Hepatocyte (in vitro differentiated cells): ENCODE measurements around the gene CD3E. TPM values are rescaled to one million over a fixed set of nuclear protein-coding genes. Genes with fewer than 3 reads are reported as not detected.

Experiments
- DNase-seq: peaks from one replicate; pipeline ENCODE4 v3.0.0-alpha.2; 2016; ENCODE audit warnings: low spot score
- H2AFZ ChIP-seq: fragments of 200-600 bp; sonication (generic); 2 replicates; pipeline ENCODE4 v1.6.0; 2016; ENCODE audit warnings: antibody characterized with exemption, mild to moderate bottlenecking
- H3K27ac ChIP-seq: fragments of 200-600 bp; sonication (generic); 2 replicates; pipeline ENCODE4 v1.5.1; 2016; ENCODE audit warnings: mild to moderate bottlenecking
- H3K27me3 ChIP-seq: fragments of 200-600 bp; sonication (generic); 2 replicates; pipeline ENCODE4 v1.6.1; 2016
- H3K36me3 ChIP-seq: fragments of 200-600 bp; sonication (generic); replicated peaks from 2 replicates; pipeline ENCODE4 v1.5.1; 2016; ENCODE audit warnings: low read depth; ENCODE audit not compliant: insufficient read depth
- H3K4me1 ChIP-seq: fragments of 200-600 bp; sonication (generic); 2 replicates; pipeline ENCODE4 v1.5.1; 2016; ENCODE audit warnings: mild to moderate bottlenecking, moderate library complexity; ENCODE audit not compliant: insufficient read depth
- H3K4me2 ChIP-seq: fragments of 200-600 bp; sonication (generic); 2 replicates; pipeline ENCODE4 v1.6.0; 2016
- H3K4me3 ChIP-seq: fragments of 200-600 bp; sonication (generic); 2 replicates; pipeline ENCODE4 v1.5.1; 2016; ENCODE audit warnings: mild to moderate bottlenecking
- H3K79me2 ChIP-seq: fragments of 200-600 bp; sonication (generic); 2 replicates; pipeline ENCODE4 v1.6.0; 2017; ENCODE audit warnings: mild to moderate bottlenecking
- H3K9me2 ChIP-seq: fragments of 200-600 bp; sonication (generic); replicated peaks from 2 replicates; pipeline ENCODE4 v1.6.0; 2017; ENCODE audit warnings: mild to moderate bottlenecking; ENCODE audit not compliant: insufficient read depth
- H3K9me3 ChIP-seq: fragments of 200-600 bp; sonication (generic); 2 replicates; pipeline ENCODE4 v1.5.1; 2016; ENCODE audit warnings: low read depth, mild to moderate bottlenecking
- H4K20me1 ChIP-seq: fragments of 200-600 bp; sonication (generic); 2 replicates; pipeline ENCODE4 v1.6.0; 2016; ENCODE audit warnings: mild to moderate bottlenecking; ENCODE audit not compliant: insufficient read depth, poor library complexity, severe bottlenecking
- EZH2 ChIP-seq: fragments of 200-600 bp; sonication (generic); IDR thresholded peaks from 2 replicates; pipeline ENCODE4 v1.6.1; 2016; ENCODE audit warnings: antibody characterized with exemption, mild to moderate bottlenecking, borderline replicate concordance
- EZH2phosphoT487 ChIP-seq: fragments of 200-600 bp; sonication (generic); IDR thresholded peaks from one replicate; pipeline ENCODE4 v1.6.1; 2018; ENCODE audit warnings: antibody characterized with exemption, mild to moderate bottlenecking, low read depth, moderate library complexity; ENCODE audit not compliant: unreplicated experiment, severe bottlenecking
- WGBS: methylation state at CpG from one replicate; pipeline ENCODE4 v1.1.6; 2016; ENCODE audit warnings: low lambda C conversion rate; ENCODE audit errors: missing lambda C conversion rate; 5-methylcytosine and 5-hydroxymethylcytosine counted together
- polyA plus RNA-seq: library from polyadenylated mRNA; unstranded; fragments of >200 nt; fragmentation: Nextera tagmentation; extraction: Ambion mirVana; gene quantifications from 2 replicates; pipeline ENCODE4 v1.2.1, GENCODE V29; 2016
- total RNA-seq: library from RNA; depleted of rRNA; stranded (reverse); fragments of >200 nt; gene quantifications from 2 replicates; pipeline ENCODE4 v1.2.3, GENCODE V29; 2014
- TF ChIP-seq, protein P1 (sequence below): fragments of 200-600 bp; sonication (generic); IDR thresholded peaks from 2 replicates; pipeline ENCODE4 v1.5.1; 2016; ENCODE audit warnings: antibody characterized with exemption, mild to moderate bottlenecking; ENCODE audit not compliant: poor library complexity

The CD3E gene
- total and polyA plus RNA-seq, 2 experiments from 2014 or later = not detected

- no peaks in the 10 kb centered on the region for H3K9me3 ChIP-seq
- DNase-seq = no peak
- no peaks in the 10 kb centered on the region for H3K79me2 ChIP-seq
- no peak overlapping the region for H3K4me2 ChIP-seq
- peak overlapping the region; percentile 29 for H3K27ac ChIP-seq
- TF ChIP-seq EZH2 = no peak
- no peak for TF ChIP-seq EZH2phosphoT487
- TF ChIP-seq, protein P1, sequence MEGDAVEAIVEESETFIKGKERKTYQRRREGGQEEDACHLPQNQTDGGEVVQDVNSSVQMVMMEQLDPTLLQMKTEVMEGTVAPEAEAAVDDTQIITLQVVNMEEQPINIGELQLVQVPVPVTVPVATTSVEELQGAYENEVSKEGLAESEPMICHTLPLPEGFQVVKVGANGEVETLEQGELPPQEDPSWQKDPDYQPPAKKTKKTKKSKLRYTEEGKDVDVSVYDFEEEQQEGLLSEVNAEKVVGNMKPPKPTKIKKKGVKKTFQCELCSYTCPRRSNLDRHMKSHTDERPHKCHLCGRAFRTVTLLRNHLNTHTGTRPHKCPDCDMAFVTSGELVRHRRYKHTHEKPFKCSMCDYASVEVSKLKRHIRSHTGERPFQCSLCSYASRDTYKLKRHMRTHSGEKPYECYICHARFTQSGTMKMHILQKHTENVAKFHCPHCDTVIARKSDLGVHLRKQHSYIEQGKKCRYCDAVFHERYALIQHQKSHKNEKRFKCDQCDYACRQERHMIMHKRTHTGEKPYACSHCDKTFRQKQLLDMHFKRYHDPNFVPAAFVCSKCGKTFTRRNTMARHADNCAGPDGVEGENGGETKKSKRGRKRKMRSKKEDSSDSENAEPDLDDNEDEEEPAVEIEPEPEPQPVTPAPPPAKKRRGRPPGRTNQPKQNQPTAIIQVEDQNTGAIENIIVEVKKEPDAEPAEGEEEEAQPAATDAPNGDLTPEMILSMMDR = no peak
- H3K9me2 ChIP-seq = no peaks in the 10 kb centered on the region
- H3K36me3 ChIP-seq = no peaks in the 10 kb centered on the region
- H3K4me1 ChIP-seq = peaks cover 9% of the 10 kb centered on the region
- no peak overlapping the region for H2AFZ ChIP-seq
- no peaks in the 10 kb centered on the region for H3K27me3 ChIP-seq
- no peaks in the 10 kb centered on the region for H4K20me1 ChIP-seq
- H3K4me3 ChIP-seq = no peak overlapping the region
Observed at GRCh38 chr11:118289401-118289800, 15.1 kb upstream of the CD3E start.

DNA sequence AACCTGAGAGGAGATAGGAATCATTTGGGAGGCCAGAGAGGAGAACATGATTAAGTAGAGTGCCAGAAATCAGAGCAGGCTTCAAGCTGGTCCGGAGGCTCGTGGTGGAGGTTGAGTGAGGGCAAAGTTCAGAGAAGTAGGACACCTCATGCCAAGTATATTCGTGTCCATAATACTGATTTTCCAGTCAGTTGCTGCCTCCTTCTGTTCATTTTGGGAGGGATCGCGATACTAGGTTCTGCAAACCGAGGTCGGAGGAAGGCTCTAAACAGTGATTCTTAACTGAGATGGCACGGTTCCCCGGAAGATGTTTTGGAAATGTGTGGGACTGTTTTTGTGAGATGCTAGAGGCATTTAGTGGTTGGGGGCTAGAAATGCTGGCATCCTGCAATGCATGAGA lies 13.6 kb upstream of the CD3E start:
- Histone ChIP-seq H3K4me3 (no peak overlapping the region), H3K79me2 (no peaks in the 10 kb centered on the region), H3K4me1 (peaks cover 9% of the 10 kb centered on the region), H4K20me1 (no peaks in the 10 kb centered on the region), H3K27ac (no peak overlapping the region), H3K36me3 (no peaks in the 10 kb centered on the region), H3K9me2 (no peaks in the 10 kb centered on the region), H3K4me2 (no peak overlapping the region), H2AFZ (peak overlapping the region; percentile 22), H3K9me3 (no peaks in the 10 kb centered on the region), H3K27me3 (peaks cover 4% of the 10 kb centered on the region)
- TF ChIP-seq, protein P1 = peak; percentile 49
- TF ChIP-seq EZH2phosphoT487 = no peak
- 35% methylated on average over 9 of the region's 9 CpGs for WGBS
- DNase-seq = peak; percentile 67

DNA sequence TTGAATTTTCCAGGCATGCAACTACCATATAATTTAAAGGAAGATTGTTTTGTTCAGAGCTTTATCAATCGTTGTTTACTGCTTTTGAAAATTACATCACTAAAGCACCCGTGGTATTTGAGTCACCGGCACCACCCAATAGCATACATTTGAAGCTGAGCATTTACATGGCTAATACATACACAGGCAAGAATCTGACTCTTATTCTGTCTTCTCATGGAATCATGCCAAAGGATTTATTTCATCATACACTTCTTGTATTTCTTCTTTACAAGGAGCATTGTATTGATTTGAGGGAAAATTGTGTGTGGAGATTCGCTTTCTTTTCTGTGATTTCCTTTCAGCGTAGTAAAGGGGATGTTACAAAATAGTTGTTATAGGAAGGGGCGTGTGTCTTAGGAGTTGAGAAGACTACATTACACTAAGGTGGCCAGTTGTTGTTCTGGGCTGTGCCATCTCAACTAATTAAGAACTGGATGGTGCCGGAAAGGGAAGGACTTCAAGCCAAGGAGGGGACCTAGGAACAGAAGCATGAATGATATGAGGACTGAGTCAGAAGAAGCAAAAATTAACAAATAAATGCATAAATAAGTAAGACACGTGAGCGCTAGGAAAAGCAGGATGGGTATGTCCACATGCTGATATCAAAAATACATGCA lies 12.9 kb upstream of the CD3E start:
- H3K4me2 ChIP-seq = no peak overlapping the region
- 75% methylated on average over 9 of the region's 9 CpGs for WGBS
- no peaks in the 10 kb centered on the region for H3K79me2 ChIP-seq
- TF ChIP-seq, protein P1 = no peak
- TF ChIP-seq EZH2phosphoT487 = no peak
- no peak for TF ChIP-seq EZH2
- DNase-seq = no peak
- no peak overlapping the region for H3K27ac ChIP-seq
- H3K9me3 ChIP-seq = no peaks in the 10 kb centered on the region
- H3K9me2 ChIP-seq = no peaks in the 10 kb centered on the region
- H3K4me3 ChIP-seq = no peak overlapping the region
- H3K36me3 ChIP-seq = no peaks in the 10 kb centered on the region
- peak overlapping the region; percentile 22 for H2AFZ ChIP-seq
- H3K27me3 ChIP-seq = peaks cover 4% of the 10 kb centered on the region
- peaks cover 9% of the 10 kb centered on the region for H3K4me1 ChIP-seq
- H4K20me1 ChIP-seq = no peaks in the 10 kb centered on the region

DNA sequence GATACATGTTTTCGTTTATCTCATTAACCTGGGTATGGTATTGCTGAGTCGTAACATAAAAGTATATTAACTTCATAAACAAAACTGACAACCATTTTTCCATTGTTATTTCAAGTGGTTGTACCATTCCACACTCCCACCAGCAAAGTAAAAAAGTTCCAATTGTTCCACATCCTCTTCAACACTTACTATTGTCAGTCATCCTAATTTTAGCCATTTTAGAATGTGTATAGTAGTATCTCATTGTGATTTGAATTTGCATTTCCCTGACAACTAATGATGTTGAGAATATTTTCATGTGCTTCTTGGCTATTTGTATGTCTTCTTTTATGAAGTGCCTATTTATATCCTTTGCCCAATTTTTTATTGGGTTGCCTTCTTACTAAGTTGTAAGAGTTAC lies 10.5 kb upstream of the CD3E start:
- Histone ChIP-seq H2AFZ (no peak overlapping the region), H4K20me1 (no peaks in the 10 kb centered on the region), H3K36me3 (no peaks in the 10 kb centered on the region), H3K4me3 (no peak overlapping the region), H3K79me2 (no peaks in the 10 kb centered on the region), H3K9me3 (no peaks in the 10 kb centered on the region), H3K4me2 (no peak overlapping the region), H3K4me1 (no peaks in the 10 kb centered on the region), H3K27me3 (peaks cover 4% of the 10 kb centered on the region), H3K9me2 (no peaks in the 10 kb centered on the region), H3K27ac (no peak overlapping the region)
- TF ChIP-seq, protein P1 = no peak
- no peak for TF ChIP-seq EZH2phosphoT487
- TF ChIP-seq EZH2 = no peak
- no peak for DNase-seq
- WGBS = 91% methylated on average over 2 of the region's 2 CpGs
